HG02943 (cell line): ENCODE measurements around the gene ZNF683.

Source experiments
- ATAC-seq: cut with Tn5 transposase; IDR thresholded peaks from one replicate; pipeline ENCODE4 v1.9.1; 2021; ENCODE audit warnings: mild to moderate bottlenecking, low read depth, moderate library complexity; ENCODE audit not compliant: unreplicated experiment

ZNF683 gene

DNA sequence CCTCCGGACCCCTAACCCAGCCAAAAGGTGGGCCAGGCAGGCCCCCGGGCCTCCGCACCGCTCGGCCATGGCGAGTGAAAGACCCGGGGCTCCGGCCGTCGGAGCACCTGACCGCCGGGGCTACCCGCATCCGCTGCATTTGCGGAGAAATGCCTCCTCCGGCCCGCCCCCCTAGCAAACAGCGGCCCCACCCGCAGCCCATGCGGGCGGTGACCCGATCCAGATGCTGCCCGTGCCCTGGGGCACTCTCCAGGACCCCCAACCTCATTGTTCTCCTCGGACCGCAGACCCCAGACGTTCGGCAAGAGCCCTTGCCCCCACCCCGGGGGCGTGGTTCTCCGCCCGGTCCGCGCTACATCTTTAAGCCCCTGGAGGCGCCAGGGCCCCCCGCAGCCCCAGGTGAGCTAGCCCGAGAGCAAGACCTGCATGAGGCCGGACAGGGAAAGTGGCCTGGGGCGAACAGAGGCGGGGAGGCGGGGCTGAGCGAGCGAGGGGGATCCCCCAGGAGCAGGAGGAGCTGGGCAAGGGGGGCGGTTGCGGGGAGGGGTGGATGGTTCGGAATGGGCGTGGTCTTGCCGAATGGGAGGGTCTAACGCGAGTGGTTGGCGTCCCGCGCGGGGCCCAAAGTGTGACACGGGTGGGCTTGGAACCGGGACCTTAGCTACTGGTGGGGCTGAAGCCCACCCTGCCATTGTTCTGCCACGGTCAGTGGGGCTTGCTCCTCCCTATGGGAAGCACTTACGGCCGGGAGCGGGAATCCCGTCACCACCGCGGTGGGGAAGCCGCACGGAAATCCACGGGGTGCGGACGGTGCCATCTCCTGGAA is 12.4 kb downstream of the ZNF683 start:
- ATAC-seq = no peak

DNA sequence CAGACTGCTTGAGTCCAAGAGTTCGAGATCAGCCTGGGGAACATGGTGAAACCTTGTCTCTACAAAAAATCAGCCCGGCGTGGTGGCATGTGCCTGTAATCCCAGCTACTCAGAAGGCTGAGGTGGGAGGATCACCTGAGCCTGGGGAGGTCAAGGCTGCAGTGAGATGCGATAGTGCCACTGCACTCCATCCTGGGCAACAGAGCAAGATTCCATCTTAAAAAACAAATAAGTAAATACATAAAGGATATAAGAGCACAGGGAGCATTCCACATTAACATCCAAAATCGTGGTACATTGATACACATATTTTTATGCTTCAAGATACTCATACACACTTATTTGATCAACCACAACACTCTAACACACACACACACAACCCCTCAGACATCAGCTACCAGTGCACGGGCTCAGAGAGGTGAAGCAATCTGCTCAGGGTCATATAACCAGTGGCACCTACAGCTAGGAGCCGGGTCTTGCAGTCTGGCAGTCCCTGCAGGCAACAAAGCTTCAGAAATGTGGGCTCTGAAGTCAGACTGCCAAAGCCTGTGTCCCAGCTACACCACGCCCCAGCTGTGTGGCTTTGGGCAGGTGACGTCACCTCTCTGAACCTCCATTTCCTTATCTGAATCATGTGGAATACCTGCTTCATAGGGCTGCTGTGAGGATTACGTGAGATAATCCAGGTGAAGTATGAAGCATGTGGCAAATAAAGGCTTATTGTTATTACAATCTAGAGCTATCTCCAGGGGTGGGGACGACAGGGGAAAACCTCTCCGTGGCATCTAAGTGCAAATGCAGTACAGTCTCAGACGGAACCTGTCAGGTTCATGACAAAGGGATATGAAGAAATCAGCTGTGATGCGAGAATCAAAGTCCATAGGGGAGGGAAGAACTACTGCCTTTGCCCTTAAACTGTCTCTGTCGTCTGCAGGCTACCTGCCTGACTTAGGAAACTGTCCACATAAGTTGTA is 13.9 kb downstream of the ZNF683 start:
- no peak for ATAC-seq

DNA sequence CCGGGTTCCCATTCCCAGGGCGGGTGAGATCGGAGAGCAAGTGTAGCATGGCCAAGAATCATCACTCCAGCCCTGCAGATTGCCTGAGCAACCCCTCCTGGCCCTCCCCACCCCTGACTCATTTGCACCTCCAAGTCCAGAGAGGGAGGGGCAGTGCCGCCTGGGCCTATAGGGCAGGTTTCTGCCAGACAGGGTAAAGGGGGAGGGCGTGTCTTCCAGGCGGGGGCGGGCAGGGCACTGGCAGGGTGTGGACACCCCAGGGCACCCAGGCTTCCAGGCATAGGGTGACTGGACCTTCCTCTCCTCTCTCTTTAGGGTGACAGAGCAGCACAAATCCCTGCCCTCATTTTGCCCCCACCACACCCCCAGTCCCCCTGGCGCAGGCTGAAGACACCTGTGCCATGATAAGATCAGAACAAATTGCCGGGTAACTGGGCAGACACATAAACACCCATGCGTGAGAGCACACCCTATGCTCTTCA is 15.4 kb downstream of the ZNF683 start:
- no peak for ATAC-seq

DNA sequence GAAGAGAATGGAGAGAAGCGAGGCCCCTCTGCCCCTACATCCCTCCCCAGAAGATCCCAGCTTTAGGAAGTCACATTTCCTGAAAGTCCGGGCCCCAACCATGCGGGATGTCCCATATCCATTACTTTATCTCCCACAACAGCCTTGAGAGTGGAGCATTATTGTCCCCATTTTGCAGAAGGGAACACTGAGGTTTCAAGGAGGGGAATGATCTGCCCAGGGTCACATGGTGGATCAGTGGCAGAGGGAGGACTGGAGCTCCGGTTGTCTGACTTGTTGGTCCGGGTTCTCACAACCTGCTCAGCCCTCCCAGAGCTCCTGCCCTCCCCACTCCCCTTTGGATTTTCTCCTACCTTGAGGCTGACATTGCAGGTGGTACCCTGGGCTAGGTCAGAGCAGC is 16.4 kb downstream of the ZNF683 start:
- ATAC-seq = no peak

GRCh38 chr1:26354972-26355371 is 17.6 kb downstream of the ZNF683 start:
- ATAC-seq = no peak

- ATAC-seq = no peak
Measured at GRCh38 chr1:26353976-26354820, 18.4 kb downstream of the ZNF683 start, which contains the start of gene CRYBG2. TSS of gene CRYBG2 (minus strand) at chr1:26354130. CDS start at chr1:26346657, 7,473 bp downstream.

- ATAC-seq = no peak
Measured at GRCh38 chr1:26353210-26353859, 19.2 kb downstream of the ZNF683 start.

DNA sequence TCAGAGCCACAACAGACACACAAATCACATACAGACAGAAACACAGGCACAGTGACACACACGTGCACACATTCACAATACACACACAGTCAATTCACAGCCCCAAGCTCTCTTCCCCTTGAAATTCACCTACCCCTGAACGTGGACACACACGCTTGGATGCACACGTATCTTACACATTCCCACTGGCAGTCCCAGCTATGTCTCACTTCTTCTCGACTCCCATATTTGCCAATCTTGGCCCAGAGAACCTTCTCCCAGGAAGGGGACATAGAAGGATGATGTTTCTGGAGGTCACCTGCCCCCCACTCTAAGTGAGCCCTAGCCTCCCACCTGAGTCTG is 20.2 kb downstream of the ZNF683 start:
- no peak for ATAC-seq

- no peak for ATAC-seq
Measured at GRCh38 chr1:26351590-26352337, 20.8 kb downstream of the ZNF683 start.

GRCh38 chr1:26350701-26351589 is 21.6 kb downstream of the ZNF683 start:
- no peak for ATAC-seq

DNA sequence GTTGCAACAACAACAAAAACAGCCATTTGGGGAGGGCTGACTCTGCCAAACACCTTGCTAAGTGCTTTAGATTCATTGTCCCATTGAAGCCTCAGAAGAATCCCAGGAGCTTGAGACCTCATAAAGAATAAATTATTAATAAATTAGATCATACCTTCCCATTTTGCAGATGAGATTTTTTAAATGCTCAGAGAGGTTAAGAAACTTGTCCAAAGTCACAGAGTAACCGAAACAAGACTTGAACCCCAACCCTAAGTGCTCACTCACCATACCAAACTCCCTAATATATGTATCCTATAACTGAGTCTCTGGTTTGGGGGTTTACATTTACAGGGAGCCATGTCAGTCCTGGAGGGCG is 22.2 kb downstream of the ZNF683 start:
- ATAC-seq = no peak

- no peak for ATAC-seq
Measured at GRCh38 chr1:26349877-26350244, 22.7 kb downstream of the ZNF683 start.

DNA sequence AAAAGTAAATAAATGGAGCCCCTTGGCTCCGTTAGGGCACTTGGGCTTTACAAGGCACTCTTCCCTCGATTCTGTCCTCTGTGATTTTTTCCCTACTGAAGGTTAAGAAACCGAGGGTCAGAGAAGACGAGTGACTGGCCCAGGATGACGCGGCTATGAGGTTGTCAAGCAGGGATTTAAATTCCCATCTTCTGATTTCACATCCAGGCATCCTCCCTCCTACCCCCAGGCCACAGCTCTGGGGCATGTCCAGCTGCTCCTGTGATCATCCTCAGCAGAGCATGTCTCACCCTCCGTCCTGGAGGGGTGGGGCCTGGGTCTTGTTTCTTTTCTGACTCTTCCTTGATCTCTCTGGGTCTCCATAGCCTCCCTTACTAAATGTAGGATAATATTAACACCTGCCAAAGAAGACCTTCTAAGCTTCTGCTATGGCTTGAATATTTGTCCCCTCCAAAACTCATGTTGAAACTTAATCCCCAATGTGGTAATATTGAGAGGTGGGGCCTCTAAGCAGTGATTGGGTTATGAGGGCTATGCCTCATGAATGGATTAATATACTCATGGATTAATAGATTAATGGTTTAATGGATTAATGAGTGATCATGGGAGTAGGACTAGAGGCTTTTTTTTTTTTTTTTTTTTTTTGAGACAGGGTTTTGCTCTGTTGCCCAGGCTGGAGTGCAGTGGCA is 23.2 kb downstream of the ZNF683 start:
- no peak for ATAC-seq

- no peak for ATAC-seq
Measured at GRCh38 chr1:26346274-26347033, 26.1 kb downstream of the ZNF683 start.

GRCh38 chr1:26345718-26346117 is 26.8 kb downstream of the ZNF683 start:
- ATAC-seq = no peak

DNA sequence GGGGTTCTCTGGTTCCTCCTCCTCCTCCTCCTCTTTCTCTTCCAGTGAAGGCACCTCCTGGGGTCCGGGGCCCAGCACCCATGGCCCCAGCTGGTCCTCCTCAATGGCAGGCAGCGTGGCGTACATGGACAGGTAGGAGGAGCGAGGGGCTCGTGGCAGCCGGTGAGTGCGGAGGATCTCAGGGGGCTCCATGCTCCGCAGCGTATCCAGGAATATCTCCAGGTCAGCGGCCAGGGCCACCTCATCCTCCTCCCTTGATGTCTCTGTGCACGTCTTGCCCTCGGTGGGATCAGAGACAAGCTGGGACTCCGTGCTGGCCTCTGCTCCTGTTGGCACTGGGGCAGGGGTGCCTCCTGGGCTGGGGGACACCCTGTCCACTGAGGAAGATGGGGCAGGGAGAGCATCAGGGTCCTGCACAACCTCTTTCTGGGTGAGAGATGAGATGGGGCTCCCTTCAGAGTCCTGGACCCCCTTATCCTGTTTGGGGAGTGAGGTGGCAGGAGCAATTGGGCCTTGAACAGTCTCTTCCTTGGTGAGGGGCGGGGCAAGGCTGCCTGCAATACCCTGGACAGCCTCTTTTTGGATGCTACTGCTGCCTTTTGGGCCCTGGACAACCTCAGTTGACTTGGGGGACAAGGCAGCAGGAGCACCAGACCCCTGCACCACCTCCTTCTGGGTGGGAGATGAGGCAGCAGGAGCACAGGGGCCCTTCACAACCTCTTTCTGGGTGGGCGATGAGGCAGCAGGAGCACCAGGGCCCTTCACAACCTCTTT is 28.2 kb downstream of the ZNF683 start:
- no peak for ATAC-seq
